Stimulated activated naive B cell treated with anti-CD40 and anti-IgM and Interleukin-4, amounts not matched to agents 10 μg/mL and 1 μg/mL and 100 μg/mL, for 72 hours (primary cell): ENCODE results near the gene COX15.
"Not testable (repeated sequence)": the region's sequence is repeated elsewhere in the genome, so short reads cannot be mapped to it uniquely, and the experiment has no call there.

Experiments used
- ATAC-seq, 2 donors: fragments of 150-1000 bp; cut with Tn5 transposase; replicated peaks; 2 replicates each; pipeline ENCODE4 v1.10.0; 2021; ENCODE audit warnings: moderate library complexity in 1 of 2
- DNase-seq: peaks from one replicate; pipeline ENCODE4 v3.0.0; 2021
- H3K27ac Mint-ChIP-seq: one replicate; pipeline ENCODE4 v1.8.0; 2022; ENCODE audit warnings: mild to moderate bottlenecking, mixed read lengths
- H3K27me3 Mint-ChIP-seq, 2 donors: one replicate each; pipeline ENCODE4 v1.8.0; 2022; ENCODE audit warnings: mixed read lengths in 2 of 2
- H3K36me3 Mint-ChIP-seq, 2 donors: one replicate each; pipeline ENCODE4 v1.8.0; 2022; ENCODE audit warnings: mixed read lengths in 2 of 2, mild to moderate bottlenecking in 1 of 2
- H3K4me1 Mint-ChIP-seq, 2 donors: one replicate each; pipeline ENCODE4 v1.8.0; 2022; ENCODE audit warnings: mixed read lengths in 2 of 2, mild to moderate bottlenecking in 1 of 2
- H3K4me3 Mint-ChIP-seq, 2 donors: one replicate each; pipeline ENCODE4 v1.8.0; 2022; ENCODE audit warnings: mild to moderate bottlenecking in 2 of 2, mixed read lengths in 2 of 2, moderate library complexity in 1 of 2
- H3K9me3 Mint-ChIP-seq, 2 donors: one replicate each; pipeline ENCODE4 v1.8.0; 2022; ENCODE audit warnings: mixed read lengths in 2 of 2, mild to moderate bottlenecking in 1 of 2

Gene COX15

DNA sequence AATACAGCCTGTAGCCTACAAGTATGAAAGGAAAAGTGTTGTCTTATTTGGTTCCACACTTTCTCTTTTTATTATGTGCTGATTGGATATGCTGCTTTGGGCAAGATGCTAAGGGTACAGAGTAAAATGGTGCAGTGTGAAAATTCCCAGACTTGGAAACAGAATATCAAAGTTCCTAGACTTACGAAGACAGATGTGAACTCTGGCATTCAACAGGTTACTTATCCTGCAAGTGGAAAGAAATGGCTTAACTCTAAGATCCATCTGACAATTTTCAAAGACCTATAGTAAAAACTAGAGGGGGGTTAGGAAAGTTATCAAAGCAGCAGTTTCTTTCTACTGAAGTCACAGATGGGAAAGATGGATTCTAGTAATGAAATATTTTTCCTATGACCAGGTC lies 24.2 kb upstream of the COX15 start:
- no peak for ATAC-seq
- Mint-ChIP-seq H3K27ac (no peak overlapping the region), H3K27me3 (no peaks in the 10 kb centered on the region), H3K9me3 (no peaks in the 10 kb centered on the region), H3K36me3 (peaks cover 42 to 59% of the 10 kb centered on the region in 2 donors), H3K4me3 (no peak overlapping the region), H3K4me1 (no peaks in the 10 kb centered on the region)
- DNase-seq, result no peak

DNA sequence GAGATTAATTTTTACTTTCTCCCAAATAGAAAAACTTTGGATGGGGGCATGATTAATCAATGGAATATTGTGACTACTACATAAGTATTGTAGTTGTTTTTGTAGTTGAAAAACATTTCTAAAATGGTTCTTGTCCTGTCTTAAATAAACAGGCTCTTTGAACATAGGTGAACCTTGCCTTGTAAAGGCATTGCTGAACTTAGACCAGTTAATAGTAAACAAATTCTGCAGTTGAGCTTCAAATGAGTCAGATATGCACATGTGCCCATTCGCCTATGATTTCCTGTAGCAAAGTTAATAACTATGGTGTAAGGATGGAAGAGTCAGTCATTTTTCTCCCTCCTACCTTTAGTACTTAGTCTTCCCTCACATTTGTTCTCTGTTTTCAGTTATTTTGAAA lies 22.7 kb upstream of the COX15 start:
- no peak overlapping the region for H3K4me3 Mint-ChIP-seq

DNA sequence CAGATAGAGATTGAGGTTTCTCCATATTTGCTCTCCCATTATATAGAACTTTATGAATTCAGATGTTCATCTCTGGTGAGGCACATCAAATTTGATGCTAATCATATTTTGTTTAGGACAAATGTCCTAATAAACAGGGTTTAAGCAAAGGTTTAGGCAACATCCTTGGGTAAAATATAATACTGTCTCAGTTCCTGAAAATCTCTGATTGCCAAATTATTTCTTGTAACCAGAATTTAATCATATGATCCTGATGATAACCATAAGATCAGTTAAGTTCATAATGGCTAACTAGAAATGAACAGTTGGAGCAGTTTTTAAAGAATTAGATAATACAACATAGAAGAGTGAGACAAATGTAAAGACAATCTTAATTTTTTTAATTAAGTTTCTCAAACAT lies 18.7 kb upstream of the COX15 start:
- H3K36me3 Mint-ChIP-seq, result peaks cover 22 to 37% of the 10 kb centered on the region in 2 donors
- H3K4me3 Mint-ChIP-seq, result no peak overlapping the region
- no peak for DNase-seq
- no peak for ATAC-seq
- no peak overlapping the region for H3K27ac Mint-ChIP-seq
- H3K27me3 Mint-ChIP-seq, result no peaks in the 10 kb centered on the region
- H3K9me3 Mint-ChIP-seq, result no peaks in the 10 kb centered on the region
- peaks cover 2 to 7% of the 10 kb centered on the region in 2 donors for H3K4me1 Mint-ChIP-seq

More for the DNA sequence above, 22.7 kb upstream of the COX15 start:
- Mint-ChIP-seq H3K4me1 (no peaks in the 10 kb centered on the region), H3K9me3 (no peaks in the 10 kb centered on the region), H3K27me3 (no peaks in the 10 kb centered on the region), H3K27ac (no peak overlapping the region), H3K36me3 (peaks cover 33 to 47% of the 10 kb centered on the region in 2 donors)
- DNase-seq (no peak), ATAC-seq (no peak)

DNA sequence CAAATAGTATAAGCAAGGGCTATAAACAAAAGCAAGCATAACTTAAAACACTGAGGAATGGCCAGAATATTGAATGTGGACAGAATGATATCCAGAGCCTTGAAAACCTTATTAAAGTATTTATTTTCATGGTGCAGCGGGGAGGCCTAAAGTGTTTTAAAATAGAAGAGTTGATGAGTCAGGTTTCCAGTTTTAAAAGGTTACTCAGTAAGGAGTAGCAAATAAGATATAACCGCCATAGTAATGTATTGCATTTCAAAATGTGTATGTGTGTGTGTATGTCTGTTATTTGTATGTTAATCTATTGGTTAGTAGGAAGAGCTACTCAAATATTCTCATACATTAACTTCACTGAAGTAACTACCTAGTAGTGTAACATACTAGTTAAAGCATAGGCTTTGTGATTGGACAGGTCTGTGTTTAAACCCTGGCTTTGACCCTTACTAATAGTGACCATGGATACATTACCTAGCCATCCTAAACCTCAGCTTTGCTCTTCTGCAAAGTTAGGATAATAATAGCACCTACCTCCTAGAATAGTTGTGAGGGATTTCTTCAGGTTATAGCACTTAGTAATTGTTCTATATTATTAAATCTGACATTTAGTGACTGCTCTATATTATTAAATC lies 17.0 kb upstream of the COX15 start:
- Mint-ChIP-seq H3K27me3 (no peaks in the 10 kb centered on the region), H3K36me3 (peaks cover 24 to 39% of the 10 kb centered on the region in 2 donors), H3K4me1 (peaks cover 4 to 11% of the 10 kb centered on the region in 2 donors), H3K4me3 (no peak overlapping the region), H3K27ac (no peak overlapping the region), H3K9me3 (no peaks in the 10 kb centered on the region)
- ATAC-seq (no peak), DNase-seq (no peak)

DNA sequence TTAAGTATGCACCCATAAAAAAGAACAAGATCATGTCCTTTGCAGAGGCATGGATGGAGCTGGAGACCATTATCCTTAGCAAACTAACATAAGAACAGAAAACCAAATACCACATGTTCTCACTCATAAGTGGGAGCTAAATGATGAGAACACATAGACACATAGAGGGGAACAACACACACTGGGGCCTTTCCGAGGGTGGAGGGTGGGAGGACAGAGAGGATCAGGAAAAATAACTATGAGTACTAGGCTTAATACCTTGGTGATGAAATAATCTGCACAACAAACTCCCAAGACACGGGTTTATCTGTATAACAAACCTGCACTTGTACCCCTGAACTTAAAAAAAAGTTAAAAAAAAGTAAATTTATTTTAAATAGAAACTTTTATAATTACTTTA lies 14.2 kb upstream of the COX15 start:
- peaks cover 42 to 51% of the 10 kb centered on the region in 2 donors for H3K36me3 Mint-ChIP-seq
- not testable (repeated sequence) for H3K27ac Mint-ChIP-seq

DNA sequence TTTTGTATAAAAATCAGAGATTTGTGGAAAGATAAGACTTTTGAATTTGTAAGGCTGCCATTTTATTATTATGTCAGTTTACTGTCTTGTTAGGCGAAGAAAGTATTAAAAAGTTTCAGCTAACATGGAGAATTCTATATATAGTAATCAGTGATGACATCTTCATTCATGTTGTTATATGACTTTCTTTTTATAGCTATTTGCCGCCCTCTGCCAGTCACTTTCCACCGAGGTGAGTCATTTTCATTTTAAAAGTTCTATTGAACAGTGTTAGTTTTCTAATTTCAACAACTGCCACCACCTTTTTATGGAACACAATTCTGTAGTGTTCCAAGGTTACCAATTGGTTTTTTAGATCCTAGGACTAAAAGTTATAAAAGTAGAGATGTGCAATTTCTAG lies 11.9 kb upstream of the COX15 start:
- ATAC-seq, result no peak
- H3K27me3 Mint-ChIP-seq, result no peaks in the 10 kb centered on the region
- no peak for DNase-seq
- no peak overlapping the region for H3K4me3 Mint-ChIP-seq
- H3K4me1 Mint-ChIP-seq, result peaks cover 11 to 21% of the 10 kb centered on the region in 2 donors
- H3K36me3 Mint-ChIP-seq, result peaks cover 55 to 65% of the 10 kb centered on the region in 2 donors
- H3K27ac Mint-ChIP-seq, result no peak overlapping the region
- H3K9me3 Mint-ChIP-seq, result peaks cover 4 to 7% of the 10 kb centered on the region in 2 donors

More for the DNA sequence above, 14.2 kb upstream of the COX15 start:
- not testable (repeated sequence) for ATAC-seq, DNase-seq, H3K4me3 Mint-ChIP-seq, H3K9me3 Mint-ChIP-seq, H3K27me3 Mint-ChIP-seq
- H3K4me1 Mint-ChIP-seq, result peaks cover 11 to 16% of the 10 kb centered on the region in 2 donors

DNA sequence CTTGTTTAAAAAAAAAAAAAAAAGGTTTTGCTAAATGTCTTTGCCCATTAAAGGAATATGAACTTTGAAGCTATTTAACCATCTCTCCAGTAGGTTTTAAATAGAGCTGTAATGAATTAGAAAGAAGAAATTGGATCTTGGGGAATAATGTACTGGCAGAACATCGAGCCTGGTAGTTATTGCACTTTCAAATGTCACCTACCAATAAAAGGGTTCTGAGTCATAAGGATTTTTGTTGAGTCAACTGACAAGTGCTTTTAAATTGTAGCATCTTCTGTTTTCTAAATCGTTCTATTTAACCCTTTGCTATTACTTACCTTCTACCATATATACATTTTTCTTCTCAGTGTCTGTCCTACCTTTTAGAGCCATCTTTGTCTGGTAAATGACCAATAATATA lies 10.8 kb upstream of the COX15 start:
- DNase-seq (no peak), ATAC-seq (no peak)
- peaks cover 48 to 58% of the 10 kb centered on the region in 2 donors for H3K36me3 Mint-ChIP-seq

DNA sequence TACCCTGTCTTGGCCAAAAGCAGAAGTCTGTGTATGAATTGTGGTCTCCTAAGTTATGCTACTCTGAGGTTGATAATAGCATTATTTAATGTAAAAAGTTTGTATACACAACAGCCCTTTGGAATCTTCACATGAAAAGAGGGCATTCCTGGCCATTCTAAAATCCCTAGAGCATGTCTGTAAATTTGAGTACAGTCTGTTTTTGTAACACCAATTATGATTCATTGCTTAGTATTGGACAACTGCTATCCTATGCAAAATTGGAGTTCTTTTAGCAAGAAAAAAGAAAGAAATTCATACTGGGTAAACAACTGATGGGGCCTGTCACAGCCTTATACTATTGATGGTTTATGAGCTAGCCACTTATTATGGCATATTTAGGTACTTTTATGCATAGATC lies 10.3 kb upstream of the COX15 start:
- Mint-ChIP-seq H3K27me3 (no peaks in the 10 kb centered on the region), H3K27ac (no peak overlapping the region), H3K4me3 (no peak overlapping the region), H3K4me1 (peaks cover 9 to 15% of the 10 kb centered on the region in 2 donors), H3K9me3 (peaks cover 4 to 7% of the 10 kb centered on the region in 2 donors), H3K36me3 (peaks cover 53 to 62% of the 10 kb centered on the region in 2 donors)
- ATAC-seq, result no peak
- no peak for DNase-seq

More for the DNA sequence above, 10.8 kb upstream of the COX15 start:
- Mint-ChIP-seq H3K4me1 (peaks cover 9 to 15% of the 10 kb centered on the region in 2 donors), H3K4me3 (no peak overlapping the region), H3K27me3 (no peaks in the 10 kb centered on the region), H3K27ac (no peak overlapping the region), H3K9me3 (peaks cover 4 to 7% of the 10 kb centered on the region in 2 donors)

DNA sequence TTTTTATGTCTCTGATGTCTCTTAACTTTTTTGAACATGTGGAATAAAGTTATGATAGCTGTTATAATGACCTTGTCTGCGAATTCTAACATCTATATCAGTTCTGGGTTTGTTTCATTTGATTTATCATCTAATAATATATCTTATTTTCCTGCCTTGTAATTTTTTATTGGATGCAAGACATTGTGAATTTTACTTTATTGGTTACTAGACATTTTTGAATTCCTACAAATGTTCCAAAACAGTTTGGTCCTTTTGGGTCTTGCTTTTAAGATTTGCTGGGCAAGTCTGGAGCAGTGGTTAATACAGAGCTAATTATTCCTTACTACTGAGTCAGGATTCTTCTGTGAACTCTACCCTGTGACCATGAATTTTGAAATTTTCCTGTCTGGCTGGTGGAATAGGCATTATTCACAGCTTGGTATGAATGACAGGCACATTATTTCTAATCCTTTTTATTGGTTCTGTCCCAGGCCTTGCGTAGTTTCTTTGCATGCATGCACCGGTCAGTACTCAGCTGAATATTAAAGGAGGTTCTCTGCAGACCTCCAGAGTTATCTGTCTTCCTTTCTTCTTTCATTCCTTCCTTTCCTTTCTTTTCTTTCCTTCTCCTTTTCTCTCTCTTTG lies 9.1 kb upstream of the COX15 start:
- H3K27ac Mint-ChIP-seq, result no peak overlapping the region
- H3K4me1 Mint-ChIP-seq, result peaks cover 9 to 15% of the 10 kb centered on the region in 2 donors
- no peak overlapping the region for H3K4me3 Mint-ChIP-seq

DNA sequence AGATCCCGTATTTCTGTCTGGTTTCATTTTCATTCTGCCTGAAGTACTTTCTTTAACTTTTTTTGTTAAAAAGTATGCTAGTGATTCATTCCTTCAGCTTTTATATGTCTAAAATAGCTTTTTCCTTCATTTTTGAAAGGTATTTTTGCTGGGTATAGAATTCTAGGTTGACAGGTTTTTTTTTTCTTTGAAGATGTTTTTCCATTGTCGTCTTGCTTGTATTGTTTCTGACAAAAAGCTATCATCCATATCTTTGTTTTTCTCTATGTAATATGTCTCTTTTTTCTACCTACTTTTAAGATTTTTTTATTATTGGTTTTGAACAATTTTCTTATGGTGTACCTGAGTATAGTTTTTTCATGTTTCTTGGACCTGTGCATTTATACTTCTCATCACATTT lies 8.3 kb upstream of the COX15 start:
- Mint-ChIP-seq H3K27me3 (no peaks in the 10 kb centered on the region), H3K36me3 (peaks cover 52 to 65% of the 10 kb centered on the region in 2 donors), H3K4me3 (no peak overlapping the region), H3K9me3 (peaks cover 4 to 7% of the 10 kb centered on the region in 2 donors), H3K27ac (no peak overlapping the region), H3K4me1 (peaks cover 9 to 13% of the 10 kb centered on the region in 2 donors)
- no peak for ATAC-seq
- no peak for DNase-seq

More for the DNA sequence above, 9.1 kb upstream of the COX15 start:
- no peak for DNase-seq
- ATAC-seq, result no peak
- no peaks in the 10 kb centered on the region for H3K27me3 Mint-ChIP-seq
- peaks cover 4 to 7% of the 10 kb centered on the region in 2 donors for H3K9me3 Mint-ChIP-seq
- peaks cover 55 to 68% of the 10 kb centered on the region in 2 donors for H3K36me3 Mint-ChIP-seq

DNA sequence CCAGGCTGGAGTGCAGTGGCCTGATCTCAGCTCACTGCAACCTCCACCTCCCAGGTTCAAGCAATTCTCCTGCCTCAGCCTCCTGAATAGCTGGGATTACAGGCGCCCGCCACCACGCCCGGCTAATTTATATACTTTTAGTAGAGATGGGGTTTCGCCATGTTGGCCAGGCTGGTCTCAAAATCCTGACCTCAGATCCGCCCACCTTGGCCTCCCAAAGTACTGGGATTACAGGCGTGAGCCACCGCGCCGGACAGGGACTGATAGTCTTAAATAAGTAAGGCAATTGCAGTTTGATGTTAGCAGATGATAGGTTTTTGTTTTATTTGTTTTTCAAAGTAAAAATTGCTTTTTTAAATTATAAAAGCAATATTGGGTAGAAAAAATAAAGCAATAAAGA lies 2.2 kb upstream of the COX15 start:
- not testable (repeated sequence) for H3K27me3 Mint-ChIP-seq, H3K27ac Mint-ChIP-seq, ATAC-seq, DNase-seq, H3K9me3 Mint-ChIP-seq
- peaks cover 12 to 35% of the 10 kb centered on the region in 2 donors for H3K4me1 Mint-ChIP-seq
- peaks cover 21 to 36% of the 10 kb centered on the region in 2 donors for H3K36me3 Mint-ChIP-seq
- H3K4me3 Mint-ChIP-seq, result peak overlapping the region; percentile 14 to 17

DNA sequence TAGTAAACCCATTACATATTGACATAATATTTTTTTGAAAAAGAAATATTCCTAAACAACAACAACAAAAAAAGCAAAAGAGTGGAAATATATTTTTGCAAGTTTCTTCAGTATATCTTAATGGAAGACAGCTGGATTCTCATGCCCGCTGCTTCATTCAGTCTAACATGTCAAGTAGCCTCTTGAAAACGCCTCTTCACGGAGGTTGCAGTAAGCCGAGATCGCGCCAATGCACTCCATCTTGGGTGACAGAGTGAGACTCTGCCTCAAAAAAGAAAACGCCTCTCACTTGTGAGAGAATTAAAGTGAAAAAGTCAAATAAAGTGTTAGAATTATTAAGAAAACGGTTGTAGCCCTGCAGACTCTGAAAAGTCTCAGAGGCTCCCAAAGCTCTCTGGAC lies 1.4 kb upstream of the COX15 start:
- ATAC-seq (no peak), DNase-seq (no peak)
- H3K4me1 Mint-ChIP-seq, result peaks cover 12 to 37% of the 10 kb centered on the region in 2 donors
- H3K4me3 Mint-ChIP-seq, result peak overlapping the region; percentile 72 to 80
- peaks cover 22 to 36% of the 10 kb centered on the region in 2 donors for H3K36me3 Mint-ChIP-seq
- no peaks in the 10 kb centered on the region for H3K9me3 Mint-ChIP-seq
- H3K27ac Mint-ChIP-seq, result no peak overlapping the region
- no peaks in the 10 kb centered on the region for H3K27me3 Mint-ChIP-seq

DNA sequence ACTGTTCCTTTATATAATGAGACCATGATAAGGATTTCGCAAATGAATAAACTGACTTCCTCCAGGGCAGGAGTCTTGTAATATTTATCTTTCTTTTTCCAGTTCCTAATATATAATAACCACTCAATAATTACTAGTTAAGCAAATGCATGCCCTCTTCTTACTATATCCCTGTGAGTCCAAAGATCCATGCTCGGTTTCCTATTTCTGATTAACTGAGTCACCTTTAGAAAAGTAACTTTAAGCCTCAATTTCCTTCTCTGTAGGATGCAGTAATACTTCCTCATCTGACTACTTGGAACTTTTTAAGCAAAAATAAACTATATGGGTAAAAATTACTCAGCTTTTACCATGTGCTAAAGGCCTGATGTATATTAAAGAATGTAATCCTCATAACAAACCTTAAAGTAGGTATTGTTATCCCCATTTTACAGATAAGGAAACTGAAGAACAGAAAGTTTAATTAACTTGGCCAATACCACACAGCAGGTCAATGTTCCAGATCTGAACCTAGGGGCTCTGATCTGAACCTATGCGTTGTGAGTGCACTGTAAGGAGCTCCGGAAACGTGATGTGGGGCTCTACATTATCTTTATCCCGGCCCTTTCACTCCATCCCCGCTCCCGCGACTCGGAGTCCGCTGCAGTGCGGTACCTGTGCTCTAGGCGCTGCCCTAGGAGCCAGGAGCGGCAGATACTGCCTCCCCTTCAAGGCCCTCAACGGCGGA lies 458 bp downstream of the COX15 start:
- H3K4me1 Mint-ChIP-seq, result peaks cover 12 to 37% of the 10 kb centered on the region in 2 donors
- DNase-seq (no peak), ATAC-seq (no peak)
- peak overlapping the region; percentile 99 for H3K4me3 Mint-ChIP-seq
- no peaks in the 10 kb centered on the region for H3K27me3 Mint-ChIP-seq
- H3K36me3 Mint-ChIP-seq, result peaks cover 23 to 35% of the 10 kb centered on the region in 2 donors
- H3K27ac Mint-ChIP-seq, result peak overlapping the region; percentile 100
- no peaks in the 10 kb centered on the region for H3K9me3 Mint-ChIP-seq

DNA sequence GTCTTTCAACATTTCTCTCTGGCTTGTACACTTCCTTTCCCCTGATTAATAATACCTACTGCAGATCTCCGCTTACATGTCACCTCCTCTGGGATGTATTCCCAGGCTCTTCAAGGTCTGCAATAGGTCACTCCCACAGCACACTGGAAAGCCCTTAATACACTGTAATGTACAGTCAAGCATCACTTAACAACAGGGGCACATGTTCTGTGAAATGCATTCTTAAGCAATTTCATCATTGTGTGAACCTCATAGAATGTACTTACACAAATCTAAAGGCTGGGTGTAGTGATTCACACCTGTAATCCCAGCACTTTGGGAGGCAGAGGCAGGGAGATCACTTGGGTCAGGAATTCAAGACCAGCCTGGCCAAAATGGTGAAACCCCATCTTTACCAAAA lies 1.9 kb downstream of the COX15 start:
- H3K36me3 Mint-ChIP-seq, result peaks cover 30 to 37% of the 10 kb centered on the region in 2 donors
- H3K9me3 Mint-ChIP-seq, result no peaks in the 10 kb centered on the region
- H3K4me1 Mint-ChIP-seq, result peaks cover 11 to 40% of the 10 kb centered on the region in 2 donors
- no peak for DNase-seq
- no peak overlapping the region for H3K4me3 Mint-ChIP-seq
- H3K27ac Mint-ChIP-seq, result no peak overlapping the region
- no peak for ATAC-seq
- H3K27me3 Mint-ChIP-seq, result no peaks in the 10 kb centered on the region
